Mucosa of descending colon (tissue), 3 donors: Measurements from ENCODE around the gene TBC1D23. TPM values are rescaled to one million over a fixed set of nuclear protein-coding genes. Genes with fewer than 3 reads are reported as not detected.
"Not testable (repeated sequence)": the region's sequence is repeated elsewhere in the genome, so short reads cannot be mapped to it uniquely, and the experiment has no call there.

Experiments used
- ATAC-seq: fragments of 200-7000 bp; cut with Tn5 transposase; one replicate; pipeline ENCODE4 v1.9.1; 2020; ENCODE audit warnings: mild to moderate bottlenecking, moderate library complexity
- DNase-seq, 3 donors: peaks; one replicate each; pipeline ENCODE4 v3.0.0-alpha.2; 2020
- H3K36me3 ChIP-seq: fragments of 200-600 bp; one replicate; pipeline ENCODE4 v1.8.0; 2021; ENCODE audit warnings: low read depth, mild to moderate bottlenecking
- H3K4me1 ChIP-seq: fragments of 200-600 bp; one replicate; pipeline ENCODE4 v1.8.0; 2021; ENCODE audit warnings: low read depth, mild to moderate bottlenecking
- H3K4me3 ChIP-seq: fragments of 200-600 bp; one replicate; pipeline ENCODE4 v1.8.0; 2021; ENCODE audit warnings: mild to moderate bottlenecking
- H3K9me3 ChIP-seq: fragments of 200-600 bp; one replicate; pipeline ENCODE4 v1.8.0; 2021; ENCODE audit warnings: mild to moderate bottlenecking
- CTCF ChIP-seq: fragments of 200-600 bp; IDR thresholded peaks from one replicate; pipeline ENCODE4 v1.8.0; 2022; ENCODE audit warnings: antibody characterized with exemption, mild to moderate bottlenecking
- intact Hi-C, 2 donors: fragments of 100-400 bp; cut with DNase I in 1 of 2; cut with micrococcal nuclease in 1 of 2; formaldehyde crosslinking; loops; one replicate each; pipeline versions ENCODE4 v1.11.0 to v1.11.1; 2022; cut with DNase I, micrococcal nuclease
- total RNA-seq, 3 donors: library from RNA; stranded (reverse); fragmentation: NEBNext Ultra II Directional in 2 of 3; extraction: Animal tissue kit (Norgen Biotek cat#: 25700) in 2 of 3; gene quantifications; one replicate each; pipeline versions ENCODE4 v1.2.1 to v1.2.4, GENCODE V29; 2021 to 2023
- donor health status: DM: no; HTN: no; CAD: no; lungs with moderate emphysema.
- donor health status: DM: no; HTN: no; CAD: no.
- donor health status: DM: no; HTN: yes; CAD: no.

TBC1D23 gene
- total RNA-seq, 3 donors from 2014 or later: 43.5 to 45.6 (median 44.0) TPM

DNA sequence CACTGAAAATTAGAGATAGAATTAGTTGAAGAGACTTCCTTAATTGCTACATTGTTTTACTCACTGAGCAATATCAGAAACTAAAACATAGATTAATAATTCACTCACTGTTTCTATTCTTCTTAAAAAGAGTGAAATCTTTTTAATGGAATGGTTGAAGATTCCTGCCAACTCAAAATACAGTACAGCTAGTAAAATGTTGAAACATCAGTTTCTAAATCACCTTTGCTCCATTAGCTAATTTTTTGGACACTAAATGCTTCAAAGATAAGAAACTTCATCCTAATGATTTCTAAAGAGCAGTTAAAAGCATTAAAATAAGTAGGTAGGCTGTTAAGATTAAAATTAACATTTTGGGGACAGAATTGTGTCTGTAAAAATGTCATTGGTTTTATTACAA is 63.3 kb downstream of the TBC1D23 start:
- Histone ChIP-seq H3K4me1 (no peaks in the 10 kb centered on the region), H3K36me3 (no peaks in the 10 kb centered on the region), H3K9me3 (peaks cover 4% of the 10 kb centered on the region), H3K4me3 (no peak overlapping the region)
- no peak for ATAC-seq
- DNase-seq: no peak
- TF ChIP-seq CTCF: no peak
- intact Hi-C loops: no loop called here

DNA sequence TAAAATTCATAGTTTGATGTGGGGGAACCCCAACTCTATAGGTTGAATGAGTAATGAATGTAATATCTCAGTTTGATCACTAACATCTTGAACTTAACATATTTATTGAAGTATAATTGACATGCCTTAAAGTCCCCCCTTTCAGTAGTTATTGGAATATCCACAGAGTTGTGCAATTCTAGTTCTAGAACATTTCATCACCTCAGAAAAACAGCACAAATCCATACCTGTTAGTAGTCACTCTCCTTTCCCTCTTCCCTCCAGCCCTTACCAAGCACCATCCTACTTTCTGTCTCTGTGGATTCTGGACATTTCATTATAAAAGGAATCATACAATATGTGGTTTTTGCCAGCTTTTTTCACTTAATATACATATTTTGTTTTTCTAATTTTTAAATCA is 65.0 kb downstream of the TBC1D23 start:
- DNase-seq (no peak), ATAC-seq (no peak)
- Histone ChIP-seq H3K4me3 (no peak overlapping the region), H3K36me3 (no peaks in the 10 kb centered on the region), H3K4me1 (no peaks in the 10 kb centered on the region), H3K9me3 (peaks cover 4% of the 10 kb centered on the region)
- TF ChIP-seq CTCF: no peak
- intact Hi-C loops: no loop called here

DNA sequence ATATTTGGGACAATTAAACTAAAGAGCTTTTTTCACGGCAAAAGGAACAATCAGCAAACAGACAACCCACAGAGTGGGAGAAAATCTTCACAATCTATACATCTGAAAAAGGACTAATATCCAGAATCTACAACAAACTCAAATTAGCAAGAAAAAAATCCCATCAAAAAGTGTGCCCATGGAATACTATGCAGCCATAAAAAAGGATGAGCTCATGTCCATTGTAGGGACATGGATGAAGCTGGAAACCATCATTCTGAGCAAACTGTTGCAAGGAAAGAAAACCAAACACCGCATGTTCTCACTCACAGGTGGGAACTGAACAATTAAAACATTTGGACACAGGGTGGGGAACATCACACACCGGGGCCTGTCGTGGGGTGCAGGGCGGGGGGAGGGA is 66.6 kb downstream of the TBC1D23 start:
- intact Hi-C loops, ATAC-seq, H3K4me3 ChIP-seq, H3K9me3 ChIP-seq, H3K4me1 ChIP-seq, H3K36me3 ChIP-seq, DNase-seq: not testable (repeated sequence)

GRCh38 chr3:100329800-100330489 is 69.2 kb downstream of the TBC1D23 start:
- DNase-seq (no peak), ATAC-seq (no peak)
- intact Hi-C loops: no loop called here
- H3K4me3 ChIP-seq: no peak overlapping the region
- no peak for TF ChIP-seq CTCF
- H3K9me3 ChIP-seq: peaks cover 4% of the 10 kb centered on the region
- no peaks in the 10 kb centered on the region for H3K4me1 ChIP-seq
- no peaks in the 10 kb centered on the region for H3K36me3 ChIP-seq

DNA sequence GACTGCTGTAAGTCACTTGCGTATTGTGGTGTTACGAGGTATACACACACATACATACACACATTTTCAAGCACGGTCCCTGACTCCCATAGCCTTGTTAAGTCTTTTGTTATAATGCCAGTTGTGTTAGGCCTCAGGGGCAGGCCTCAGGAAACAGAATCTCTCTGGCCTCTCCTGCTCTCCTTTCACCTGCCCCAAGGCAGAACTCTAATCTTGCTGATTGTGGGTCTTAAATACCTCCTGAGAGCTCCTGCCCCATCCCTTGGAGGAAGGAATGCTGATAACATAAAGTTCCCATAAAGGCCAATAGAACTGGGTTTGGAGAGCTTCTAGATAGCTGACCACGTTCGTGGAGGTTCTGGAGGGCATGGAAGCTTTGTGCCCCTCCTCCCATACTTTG is 69.9 kb downstream of the TBC1D23 start:
- peaks cover 4% of the 10 kb centered on the region for H3K9me3 ChIP-seq
- no peak for ATAC-seq
- TF ChIP-seq CTCF: no peak
- no peaks in the 10 kb centered on the region for H3K36me3 ChIP-seq
- intact Hi-C loops: no loop called here
- no peaks in the 10 kb centered on the region for H3K4me1 ChIP-seq
- DNase-seq: no peak
- no peak overlapping the region for H3K4me3 ChIP-seq

GRCh38 chr3:100331660-100332059 is 70.9 kb downstream of the TBC1D23 start:
- peaks cover 4% of the 10 kb centered on the region for H3K9me3 ChIP-seq
- H3K36me3 ChIP-seq: no peaks in the 10 kb centered on the region
- no peak for DNase-seq
- no peak overlapping the region for H3K4me3 ChIP-seq
- intact Hi-C loops: no loop called here
- no peaks in the 10 kb centered on the region for H3K4me1 ChIP-seq
- no peak for ATAC-seq
- TF ChIP-seq CTCF: no peak
